Measurements from ENCODE around the gene ABLIM2.

Gene ABLIM2

DNA sequence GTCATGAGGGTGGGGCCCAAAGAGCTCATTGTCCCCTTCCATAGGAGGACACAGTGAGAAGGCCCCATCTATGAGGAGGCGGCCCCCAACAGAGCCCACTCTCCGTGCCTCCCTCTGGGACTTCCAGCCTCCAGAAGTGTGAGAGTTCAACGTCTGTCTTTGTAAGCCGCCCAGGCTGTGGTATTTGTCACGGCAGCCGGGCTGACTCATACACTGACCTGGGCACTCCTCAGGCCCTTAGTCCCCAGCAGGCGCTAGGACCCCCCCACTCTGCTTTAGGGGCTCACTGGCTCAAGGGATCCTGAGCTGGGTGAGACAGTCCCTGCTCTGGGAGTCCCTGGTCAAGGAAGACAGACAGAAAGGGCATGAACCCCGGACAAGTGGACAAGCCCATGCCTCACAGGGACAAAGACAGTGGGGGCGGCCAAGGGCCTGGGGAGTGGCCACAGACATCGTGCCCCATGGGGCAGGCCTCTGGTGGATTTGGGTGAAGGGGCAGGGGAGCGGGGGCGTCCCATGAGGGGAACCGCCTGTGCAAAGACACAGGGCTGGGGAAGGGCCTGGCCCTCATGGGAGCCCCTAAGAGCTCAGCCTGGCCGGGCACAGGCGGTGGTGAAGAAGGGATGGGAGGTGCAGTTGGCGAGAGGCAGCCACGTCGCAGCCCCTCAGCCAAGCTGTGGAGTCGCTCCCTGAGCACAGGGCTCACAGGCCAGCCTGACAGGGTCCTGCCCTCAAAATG, 21.5 kb downstream of the ABLIM2 start:
- peaks cover 2% of the 10 kb centered on the region; the same call in 1 of the 2 replicates for H3K27me3 ChIP-seq (replicated peaks; ENCODE audit: control insufficient read depth, insufficient read depth, low read length)
- TF ChIP-seq, protein P1, sequence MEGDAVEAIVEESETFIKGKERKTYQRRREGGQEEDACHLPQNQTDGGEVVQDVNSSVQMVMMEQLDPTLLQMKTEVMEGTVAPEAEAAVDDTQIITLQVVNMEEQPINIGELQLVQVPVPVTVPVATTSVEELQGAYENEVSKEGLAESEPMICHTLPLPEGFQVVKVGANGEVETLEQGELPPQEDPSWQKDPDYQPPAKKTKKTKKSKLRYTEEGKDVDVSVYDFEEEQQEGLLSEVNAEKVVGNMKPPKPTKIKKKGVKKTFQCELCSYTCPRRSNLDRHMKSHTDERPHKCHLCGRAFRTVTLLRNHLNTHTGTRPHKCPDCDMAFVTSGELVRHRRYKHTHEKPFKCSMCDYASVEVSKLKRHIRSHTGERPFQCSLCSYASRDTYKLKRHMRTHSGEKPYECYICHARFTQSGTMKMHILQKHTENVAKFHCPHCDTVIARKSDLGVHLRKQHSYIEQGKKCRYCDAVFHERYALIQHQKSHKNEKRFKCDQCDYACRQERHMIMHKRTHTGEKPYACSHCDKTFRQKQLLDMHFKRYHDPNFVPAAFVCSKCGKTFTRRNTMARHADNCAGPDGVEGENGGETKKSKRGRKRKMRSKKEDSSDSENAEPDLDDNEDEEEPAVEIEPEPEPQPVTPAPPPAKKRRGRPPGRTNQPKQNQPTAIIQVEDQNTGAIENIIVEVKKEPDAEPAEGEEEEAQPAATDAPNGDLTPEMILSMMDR (IDR thresholded peaks at IDR 0.05; ENCODE audit: insufficient read depth, low read length, poor library complexity, severe bottlenecking) = no peak
- H3K36me3 ChIP-seq (ENCODE audit: control insufficient read depth, insufficient read depth, low read length) = no peaks in the 10 kb centered on the region

DNA sequence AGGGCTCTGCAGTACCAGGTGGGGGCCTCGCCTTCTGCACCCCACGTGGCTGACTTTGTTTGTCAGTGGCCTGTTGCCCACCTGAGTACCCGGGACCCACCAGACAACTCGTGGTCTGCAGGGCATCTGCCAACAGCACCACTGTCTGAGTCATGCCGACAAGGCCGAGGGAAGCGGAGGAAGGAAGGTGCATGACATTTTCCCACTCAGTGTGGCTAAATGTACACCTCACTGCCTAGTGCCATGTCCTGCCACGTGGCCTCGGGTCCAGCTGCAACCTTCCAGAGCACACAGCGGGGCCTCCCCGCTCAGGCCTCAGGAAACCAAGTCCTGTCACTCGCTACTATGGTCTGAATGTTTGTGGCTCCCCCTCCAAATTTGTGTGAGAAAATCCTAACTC, 22.1 kb downstream of the ABLIM2 start:
- DNase-seq (ENCODE audit: extremely low read depth, insufficient read length) = no peak
- H3K36me3 ChIP-seq (ENCODE audit: control insufficient read depth, insufficient read depth, low read length) = no peaks in the 10 kb centered on the region
- TF ChIP-seq, protein P1 (IDR thresholded peaks at IDR 0.05; ENCODE audit: insufficient read depth, low read length, poor library complexity, severe bottlenecking) = no peak
- H3K27me3 ChIP-seq (replicated peaks; ENCODE audit: control insufficient read depth, insufficient read depth, low read length) = peaks cover 2% of the 10 kb centered on the region; the same call in 1 of the 2 replicates
- H3K4me3 ChIP-seq (replicated peaks; ENCODE audit: low read depth, low read length) = no peak overlapping the region

More for the DNA sequence above, 21.5 kb downstream of the ABLIM2 start:
- H3K4me3 ChIP-seq (replicated peaks; ENCODE audit: low read depth, low read length) = no peak overlapping the region
- no peak for DNase-seq (ENCODE audit: extremely low read depth, insufficient read length)

DNA sequence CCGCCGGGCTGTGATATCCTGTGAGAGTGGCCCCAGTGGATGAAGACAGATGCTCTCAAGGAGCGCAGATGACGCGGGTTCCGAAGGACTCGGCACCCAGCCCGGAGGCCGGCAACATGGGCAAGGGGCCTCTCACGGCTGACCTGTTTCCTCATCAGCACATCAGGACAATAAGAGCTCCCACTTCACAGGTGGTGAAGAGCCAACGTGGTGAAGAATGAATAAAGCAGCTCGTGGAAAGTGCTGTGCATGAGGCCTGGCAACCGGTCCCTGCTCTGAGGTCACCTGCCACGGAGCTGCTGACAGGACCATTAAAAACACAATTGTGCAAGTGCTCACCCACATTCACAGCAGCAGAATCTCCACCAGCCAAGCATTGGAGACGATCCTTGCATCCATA, 22.9 kb downstream of the ABLIM2 start:
- TF ChIP-seq, protein P1 (IDR thresholded peaks at IDR 0.05; ENCODE audit: insufficient read depth, low read length, poor library complexity, severe bottlenecking) = no peak
- Histone ChIP-seq H3K36me3 (ENCODE audit: control insufficient read depth, insufficient read depth, low read length) (no peaks in the 10 kb centered on the region), H3K27me3 (replicated peaks; ENCODE audit: control insufficient read depth, insufficient read depth, low read length) (peaks cover 2% of the 10 kb centered on the region; the same call in 1 of the 2 replicates), H3K4me3 (replicated peaks; ENCODE audit: low read depth, low read length) (no peak overlapping the region)
- DNase-seq (ENCODE audit: extremely low read depth, insufficient read length) = no peak

DNA sequence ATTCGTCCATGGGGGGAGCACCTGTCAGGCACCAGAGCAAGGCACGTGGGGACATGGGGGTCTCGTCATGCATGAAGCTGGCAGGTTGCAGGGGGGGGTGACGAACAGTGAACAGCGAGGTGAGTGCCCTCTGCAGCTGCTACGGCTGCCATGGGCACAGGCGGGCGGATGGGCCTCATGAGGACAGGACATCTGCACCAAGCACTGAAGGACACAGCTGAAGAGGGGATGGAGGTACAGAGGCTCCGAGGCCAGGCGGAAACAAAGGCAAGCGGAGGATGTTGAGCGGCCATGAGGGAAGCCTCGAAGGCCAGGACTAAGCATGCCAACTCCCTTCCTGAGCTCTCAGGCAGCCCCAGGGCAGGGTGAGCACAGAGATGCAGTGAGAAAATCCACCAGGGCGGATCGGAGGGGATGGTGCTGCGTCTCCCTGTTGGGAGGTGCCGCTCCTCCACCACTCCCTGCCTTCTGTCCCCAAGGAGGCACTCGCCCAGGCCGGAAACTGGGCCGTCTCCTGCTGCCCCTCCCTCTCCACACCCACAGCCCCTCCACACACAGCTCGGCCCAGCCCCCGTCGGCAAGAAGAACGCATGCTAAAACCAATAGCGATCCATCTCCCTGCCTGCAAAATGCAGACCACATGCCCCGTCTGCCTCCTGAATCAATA, 24.6 kb downstream of the ABLIM2 start:
- TF ChIP-seq, protein P1 (IDR thresholded peaks at IDR 0.05; ENCODE audit: insufficient read depth, low read length, poor library complexity, severe bottlenecking) = no peak

DNA sequence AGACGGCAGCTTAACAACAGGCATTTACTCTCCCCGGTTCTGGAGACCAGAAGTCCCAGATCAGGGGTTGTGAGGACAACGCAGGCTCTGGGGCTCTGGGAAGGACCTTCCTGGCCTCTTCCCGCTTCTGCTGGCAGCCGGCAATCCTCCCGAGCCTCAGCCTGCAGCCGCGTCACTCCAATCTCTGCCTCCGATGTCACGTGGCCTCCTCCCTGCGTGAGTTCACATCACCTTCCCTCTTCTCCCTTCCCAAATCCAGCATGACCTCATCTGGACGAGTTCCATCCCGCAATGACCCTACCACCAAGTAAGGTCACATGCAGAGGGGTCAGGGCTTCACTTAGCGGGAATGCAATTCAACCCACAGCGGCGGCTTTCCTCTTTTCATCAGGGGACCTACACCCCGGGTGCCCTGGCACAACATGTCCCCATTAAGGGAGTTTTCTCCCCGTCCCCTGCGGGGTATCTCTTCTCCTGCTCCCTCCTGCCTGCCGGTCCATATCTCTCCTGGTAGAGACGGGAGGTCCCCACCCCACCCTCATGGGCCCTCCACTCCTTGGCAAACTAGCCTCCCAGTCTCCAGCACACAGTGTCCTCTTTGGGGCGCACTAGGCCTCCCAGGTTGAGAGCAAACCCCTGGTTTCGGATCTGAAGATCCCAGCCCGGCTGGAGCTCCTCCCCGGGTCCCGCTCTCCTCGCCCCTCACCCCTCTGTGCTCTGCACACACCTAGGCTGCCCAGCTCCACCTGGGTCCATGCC, 25.5 kb downstream of the ABLIM2 start:
- DNase-seq (ENCODE audit: extremely low read depth, insufficient read length) = no peak

More for the DNA sequence above, 24.6 kb downstream of the ABLIM2 start:
- H3K36me3 ChIP-seq (ENCODE audit: control insufficient read depth, insufficient read depth, low read length) = no peaks in the 10 kb centered on the region
- H3K27me3 ChIP-seq (replicated peaks; ENCODE audit: control insufficient read depth, insufficient read depth, low read length) = peaks cover 2% of the 10 kb centered on the region; the same call in 1 of the 2 replicates
- DNase-seq (ENCODE audit: extremely low read depth, insufficient read length) = no peak
- no peak overlapping the region for H3K4me3 ChIP-seq (replicated peaks; ENCODE audit: low read depth, low read length)

More for the DNA sequence above, 25.5 kb downstream of the ABLIM2 start:
- Histone ChIP-seq H3K36me3 (ENCODE audit: control insufficient read depth, insufficient read depth, low read length) (no peaks in the 10 kb centered on the region), H3K4me3 (replicated peaks; ENCODE audit: low read depth, low read length) (no peak overlapping the region), H3K27me3 (replicated peaks; ENCODE audit: control insufficient read depth, insufficient read depth, low read length) (peaks cover 2% of the 10 kb centered on the region; the same call in 1 of the 2 replicates)
- TF ChIP-seq, protein P1 (IDR thresholded peaks at IDR 0.05; ENCODE audit: insufficient read depth, low read length, poor library complexity, severe bottlenecking) = no peak

Measured in GM06990 (cell line).